HG03103 (cell line): ENCODE results near the gene TMCO5A.

Experiments used
- ATAC-seq: cut with Tn5 transposase; IDR thresholded peaks from one replicate; pipeline ENCODE4 v1.9.1; 2021; ENCODE audit warnings: low read depth; ENCODE audit not compliant: unreplicated experiment

The TMCO5A gene

GRCh38 chr15:37934340-37934739, at the start of gene TMCO5A:
TSS of gene TMCO5A (plus strand) at chr15:37934640. CDS start at chr15:37936324, 1,684 bp downstream.
- ATAC-seq: no peak

- no peak for ATAC-seq
Observed at GRCh38 chr15:37885651-37886050, 48.8 kb upstream of the TMCO5A start.

- ATAC-seq: no peak
Observed at GRCh38 chr15:37888356-37888755, 46.1 kb upstream of the TMCO5A start.

GRCh38 chr15:37891766-37892368, 42.6 kb upstream of the TMCO5A start:
- no peak for ATAC-seq

- ATAC-seq: no peak
Observed at GRCh38 chr15:37893309-37893708, 41.1 kb upstream of the TMCO5A start.

- no peak for ATAC-seq
Observed at GRCh38 chr15:37898362-37898761, 36.1 kb upstream of the TMCO5A start.

- ATAC-seq: no peak
Observed at GRCh38 chr15:37900326-37901221, 33.9 kb upstream of the TMCO5A start.

- no peak for ATAC-seq
Observed at GRCh38 chr15:37902126-37902525, 32.3 kb upstream of the TMCO5A start.

- no peak for ATAC-seq
Observed at GRCh38 chr15:37903919-37904625, 30.4 kb upstream of the TMCO5A start.

GRCh38 chr15:37907136-37907535, 27.3 kb upstream of the TMCO5A start:
- no peak for ATAC-seq

- ATAC-seq: no peak
Observed at GRCh38 chr15:37921527-37922385, 12.7 kb upstream of the TMCO5A start.

GRCh38 chr15:37926136-37926535, 8.3 kb upstream of the TMCO5A start:
- ATAC-seq: no peak

- no peak for ATAC-seq
Observed at GRCh38 chr15:37929238-37929637, 5.2 kb upstream of the TMCO5A start.

GRCh38 chr15:37931321-37931720, 3.1 kb upstream of the TMCO5A start:
- ATAC-seq: no peak

- no peak for ATAC-seq
Observed at GRCh38 chr15:37931868-37932267, 2.6 kb upstream of the TMCO5A start.

GRCh38 chr15:37932549-37932948, 1.9 kb upstream of the TMCO5A start:
- no peak for ATAC-seq

GRCh38 chr15:37933666-37934065, 774 bp upstream of the TMCO5A start:
- ATAC-seq: no peak

GRCh38 chr15:37940876-37941275, 6.4 kb downstream of the TMCO5A start:
- ATAC-seq: no peak

GRCh38 chr15:37941779-37942178, 7.3 kb downstream of the TMCO5A start:
- no peak for ATAC-seq

- no peak for ATAC-seq
Observed at GRCh38 chr15:37951999-37952398, 17.6 kb downstream of the TMCO5A start.
